Measurements from ENCODE around the gene TSG101.

GRCh38 chr11:18463439-18463838 lies 63.3 kb downstream of the TSG101 start:
- no peak for TF ChIP-seq TAF1 (IDR thresholded peaks at IDR 0.05; ENCODE audit: borderline replicate concordance, insufficient read depth, low read length)
- no peak for TF ChIP-seq SIN3A (IDR thresholded peaks at IDR 0.05; ENCODE audit: borderline replicate concordance, insufficient read depth, low read length)
- no peak for TF ChIP-seq FOXP2 (optimal IDR thresholded peaks at IDR 0.05; ENCODE audit: borderline replicate concordance, extremely low read depth, extremely low read length, insufficient read depth)
